Jurkat, Clone E6-1 (cell line): ENCODE measurements around the gene ARHGAP12.

ENCODE experiments used
- DNase-seq: peaks from one replicate; pipeline ENCODE4 v3.0.0-alpha.2; 2011; ENCODE audit warnings: low read depth, low spot score
- H3K4me3 ChIP-seq: 2 replicates; pipeline ENCODE4 v1.5.1; 2011; ENCODE audit warnings: mild to moderate bottlenecking, low read length, control low read depth, moderate library complexity

The ARHGAP12 gene

GRCh38 chr10:31759799-31760626 lies 168.6 kb downstream of the ARHGAP12 start:
- peak overlapping the region; percentile 80 for H3K4me3 ChIP-seq
- peak; percentile 97 for DNase-seq

DNA sequence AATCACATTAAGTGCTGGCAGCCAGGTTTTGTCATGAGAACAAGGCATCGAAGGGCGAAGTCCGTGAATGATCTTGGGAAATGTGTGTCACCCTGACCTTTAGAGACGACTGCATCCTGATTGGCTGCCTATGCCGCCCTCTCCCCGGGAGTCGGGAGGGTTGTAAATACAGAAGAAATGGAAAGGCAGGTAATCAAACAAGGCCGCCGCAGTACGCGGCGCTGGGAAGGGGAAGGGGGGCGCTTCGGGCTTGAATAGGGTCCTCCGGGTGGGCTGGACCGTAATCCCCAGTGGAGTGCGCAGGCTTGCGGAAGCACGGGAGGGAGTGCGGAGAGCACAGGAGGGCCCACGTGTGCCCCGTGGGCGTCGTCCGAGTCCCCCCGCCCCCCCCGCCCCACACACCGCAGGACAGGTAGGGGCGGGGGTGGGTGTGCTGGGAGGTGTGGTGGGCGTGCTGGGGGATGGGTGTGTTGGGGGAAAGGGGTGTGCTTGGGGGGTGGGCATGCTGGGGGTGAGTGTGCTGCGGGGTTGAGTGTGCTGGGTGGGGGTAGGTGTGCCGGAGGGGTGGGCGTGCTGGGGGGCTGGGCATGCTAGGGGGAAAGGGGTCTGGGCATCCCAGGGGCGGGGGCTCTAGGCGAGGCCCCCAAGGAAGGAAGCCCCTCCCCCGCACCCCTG lies 169.4 kb downstream of the ARHGAP12 start:
- peak overlapping the region; percentile 80 for H3K4me3 ChIP-seq
- no peak for DNase-seq

- DNase-seq = no peak
These were observed 170.1 kb downstream of the ARHGAP12 start for GRCh38 chr10:31758495-31758894.

GRCh38 chr10:31757831-31758230 lies 170.8 kb downstream of the ARHGAP12 start:
- DNase-seq = no peak
- no peak overlapping the region for H3K4me3 ChIP-seq

More at GRCh38 chr10:31758495-31758894, 170.1 kb downstream of the ARHGAP12 start:
- no peak overlapping the region for H3K4me3 ChIP-seq

GRCh38 chr10:31757386-31757791 lies 171.2 kb downstream of the ARHGAP12 start:
- no peak for DNase-seq
- no peak overlapping the region for H3K4me3 ChIP-seq

- no peak for DNase-seq
- no peak overlapping the region for H3K4me3 ChIP-seq
These were observed 171.9 kb downstream of the ARHGAP12 start for GRCh38 chr10:31756729-31757110.

GRCh38 chr10:31756101-31756728 lies 172.4 kb downstream of the ARHGAP12 start:
- H3K4me3 ChIP-seq = no peak overlapping the region
- DNase-seq = no peak
